Neural cell (in vitro differentiated cells): Measurements from ENCODE around the gene SDF2L1.

Source experiments
- CTCF ChIP-seq: fragments of 450-650 bp; IDR thresholded peaks from 2 replicates; pipeline ENCODE4 v1.5.1; 2014; ENCODE audit warnings: antibody characterized with exemption, mild to moderate bottlenecking, moderate library complexity; ENCODE audit not compliant: poor library complexity, severe bottlenecking
- EP300 ChIP-seq: fragments of 450-650 bp; conservative IDR thresholded peaks from 2 replicates; pipeline ENCODE4 v1.6.1; 2014; ENCODE audit warnings: antibody characterized with exemption, mild to moderate bottlenecking, moderate library complexity; ENCODE audit not compliant: poor library complexity, severe bottlenecking
- EZH2 ChIP-seq: fragments of 200-600, 300-800 bp; shearing (Covaris generic), sonication (generic); IDR thresholded peaks from 2 replicates; pipeline ENCODE4 v1.6.1; 2014; ENCODE audit warnings: antibody characterized with exemption, low read length, borderline replicate concordance, mild to moderate bottlenecking; ENCODE audit not compliant: insufficient read depth, poor library complexity, severe bottlenecking
- MXI1 ChIP-seq: fragments of 450-650 bp; conservative IDR thresholded peaks from 2 replicates; pipeline ENCODE4 v1.6.1; 2014; ENCODE audit warnings: antibody characterized with exemption, mild to moderate bottlenecking; ENCODE audit not compliant: poor library complexity, severe bottlenecking
- POLR2AphosphoS5 ChIP-seq: IDR thresholded peaks from 2 replicates; pipeline ENCODE4 v1.6.1; 2012
- RAD21 ChIP-seq: fragments of 450-650 bp; conservative IDR thresholded peaks from 2 replicates; pipeline ENCODE4 v1.6.1; 2014; ENCODE audit warnings: antibody characterized with exemption, mild to moderate bottlenecking, moderate library complexity
- REST ChIP-seq: IDR thresholded peaks from 2 replicates; pipeline ENCODE4 v1.6.1; 2012; ENCODE audit warnings: borderline replicate concordance
- SMC3 ChIP-seq: fragments of 450-650 bp; conservative IDR thresholded peaks from 2 replicates; pipeline ENCODE4 v1.6.1; 2014; ENCODE audit warnings: antibody characterized with exemption, mild to moderate bottlenecking, moderate library complexity; ENCODE audit not compliant: poor library complexity
- TAF1 ChIP-seq: IDR thresholded peaks from 2 replicates; pipeline ENCODE4 v1.6.1; 2012; ENCODE audit warnings: low read depth

- TF ChIP-seq CTCF (peak; percentile 87), EP300 (no peak), TAF1 (peak; percentile 82), POLR2AphosphoS5 (peak; percentile 79), RAD21 (peak; percentile 31), MXI1 (peak; percentile 95), EZH2 (no peak), SMC3 (peak; percentile 69), REST (peak; percentile 56)
Observed at GRCh38 chr22:21629255-21630149, 12.6 kb upstream of the SDF2L1 start, which contains the start of gene YDJC.
